Dermis blood vessel endothelial cell (primary cell): ENCODE results near the gene TMEFF1. TPM values are rescaled to one million over a fixed set of nuclear protein-coding genes. Genes with fewer than 3 reads are reported as not detected.

Experiments
- DNase-seq: peaks from one replicate; pipeline ENCODE4 v3.0.0; 2010
- total RNA-seq: library from RNA; depleted of rRNA; stranded (reverse); fragments of >200 nt; gene quantifications from 2 replicates; pipeline ENCODE4 v1.2.3, GENCODE V29; 2014

Gene TMEFF1
- total RNA-seq, 1 donor from 2014 or later, result 9.2 TPM

GRCh38 chr9:100626949-100627348 lies 154.0 kb downstream of the TMEFF1 start:
- no peak for DNase-seq

Other genes starting within 250 kb of the TMEFF1 start
- gene TEX10, start 120.2 kb upstream of the TMEFF1 start, total RNA-seq, result 26.5 and 28.1 TPM in 2 replicates
- 53.4 and 57.3 TPM in 2 replicates for gene MSANTD3, start 46.0 kb upstream of the TMEFF1 start, total RNA-seq
- gene CAVIN4, start 104.9 kb downstream of the TMEFF1 start, total RNA-seq, result 1.7 and 2.3 TPM in 2 replicates